ENCODE measurements around the gene HEATR1.

Gene HEATR1

DNA sequence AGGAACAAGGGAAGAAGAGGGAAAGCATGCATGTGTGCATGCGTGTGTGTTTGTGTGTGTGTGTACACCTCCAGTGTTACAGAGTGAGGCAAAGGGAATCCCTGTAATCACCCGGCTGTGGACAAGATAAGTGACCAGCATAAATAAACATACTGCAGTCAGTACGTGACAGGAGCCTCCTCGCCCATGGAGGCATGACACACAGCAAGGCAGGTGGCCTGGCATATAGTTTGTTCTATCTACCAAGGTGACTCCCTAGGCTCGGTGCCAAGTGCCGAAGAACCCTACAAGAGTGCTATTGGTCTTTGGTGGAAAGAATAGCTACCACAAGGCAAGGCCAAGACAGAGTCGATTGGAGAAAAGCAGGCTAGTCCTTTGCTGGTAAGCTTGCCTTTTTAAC is 31.7 kb upstream of the HEATR1 start:
- Histone ChIP-seq H3K27ac (ENCODE audit: extremely low read depth, low read depth, low read length) (no peak overlapping the region), H3K4me3 (ENCODE audit: low read depth, low read length) (no peak overlapping the region), H3K9me3 (ENCODE audit: control insufficient read depth, insufficient read depth, low read depth, low read length) (no peaks in the 10 kb centered on the region), H3K4me1 (ENCODE audit: control insufficient read depth, insufficient read depth, low read length) (no peaks in the 10 kb centered on the region), H3K36me3 (ENCODE audit: control insufficient read depth in 2 of 2, insufficient read depth in 1 of 2, low read length in 2 of 2) (no peaks in the 10 kb centered on the region)
- ChIA-PET CTCF (no interaction called here), POLR2A (interaction anchor here (0.5 kb wide), 1 partner anchor 132 kb away, joined by 3 read pairs; no protein-coding TSS in a partner anchor)
- TF ChIP-seq ZNF239 (tag by site-specific recombination; IDR thresholded peaks at IDR 0.05), result no peak
- TF ChIP-seq ZBTB21 (tag by site-specific recombination; IDR thresholded peaks at IDR 0.05), result no peak
- TF ChIP-seq ZNF24 (tag by site-specific recombination; IDR thresholded peaks at IDR 0.05), result no peak
- TF ChIP-seq, protein P1, sequence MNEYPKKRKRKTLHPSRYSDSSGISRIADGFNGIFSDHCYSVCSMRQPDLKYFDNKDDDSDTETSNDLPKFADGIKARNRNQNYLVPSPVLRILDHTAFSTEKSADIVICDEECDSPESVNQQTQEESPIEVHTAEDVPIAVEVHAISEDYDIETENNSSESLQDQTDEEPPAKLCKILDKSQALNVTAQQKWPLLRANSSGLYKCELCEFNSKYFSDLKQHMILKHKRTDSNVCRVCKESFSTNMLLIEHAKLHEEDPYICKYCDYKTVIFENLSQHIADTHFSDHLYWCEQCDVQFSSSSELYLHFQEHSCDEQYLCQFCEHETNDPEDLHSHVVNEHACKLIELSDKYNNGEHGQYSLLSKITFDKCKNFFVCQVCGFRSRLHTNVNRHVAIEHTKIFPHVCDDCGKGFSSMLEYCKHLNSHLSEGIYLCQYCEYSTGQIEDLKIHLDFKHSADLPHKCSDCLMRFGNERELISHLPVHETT (tag by site-specific recombination; IDR thresholded peaks at IDR 0.05), result no peak
- no peak for TF ChIP-seq GLIS1 (tag by site-specific recombination; IDR thresholded peaks at IDR 0.05)
- no peak for TF ChIP-seq ZNF777 (tag by site-specific recombination; IDR thresholded peaks at IDR 0.05; ENCODE audit: borderline replicate concordance)
- TF ChIP-seq ZNF501 (tag by site-specific recombination; IDR thresholded peaks at IDR 0.05), result no peak
- no peak for TF ChIP-seq ZNF76 (tag by site-specific recombination; IDR thresholded peaks at IDR 0.05; ENCODE audit: borderline replicate concordance, low read depth)
- TF ChIP-seq, protein P2, sequence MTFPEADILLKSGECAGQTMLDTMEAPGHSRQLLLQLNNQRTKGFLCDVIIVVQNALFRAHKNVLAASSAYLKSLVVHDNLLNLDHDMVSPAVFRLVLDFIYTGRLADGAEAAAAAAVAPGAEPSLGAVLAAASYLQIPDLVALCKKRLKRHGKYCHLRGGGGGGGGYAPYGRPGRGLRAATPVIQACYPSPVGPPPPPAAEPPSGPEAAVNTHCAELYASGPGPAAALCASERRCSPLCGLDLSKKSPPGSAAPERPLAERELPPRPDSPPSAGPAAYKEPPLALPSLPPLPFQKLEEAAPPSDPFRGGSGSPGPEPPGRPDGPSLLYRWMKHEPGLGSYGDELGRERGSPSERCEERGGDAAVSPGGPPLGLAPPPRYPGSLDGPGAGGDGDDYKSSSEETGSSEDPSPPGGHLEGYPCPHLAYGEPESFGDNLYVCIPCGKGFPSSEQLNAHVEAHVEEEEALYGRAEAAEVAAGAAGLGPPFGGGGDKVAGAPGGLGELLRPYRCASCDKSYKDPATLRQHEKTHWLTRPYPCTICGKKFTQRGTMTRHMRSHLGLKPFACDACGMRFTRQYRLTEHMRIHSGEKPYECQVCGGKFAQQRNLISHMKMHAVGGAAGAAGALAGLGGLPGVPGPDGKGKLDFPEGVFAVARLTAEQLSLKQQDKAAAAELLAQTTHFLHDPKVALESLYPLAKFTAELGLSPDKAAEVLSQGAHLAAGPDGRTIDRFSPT (tag by site-specific recombination; IDR thresholded peaks at IDR 0.05), result no peak
- TF ChIP-seq ZNF792 (tag by site-specific recombination; IDR thresholded peaks at IDR 0.05), result no peak
- TF ChIP-seq, protein P3, sequence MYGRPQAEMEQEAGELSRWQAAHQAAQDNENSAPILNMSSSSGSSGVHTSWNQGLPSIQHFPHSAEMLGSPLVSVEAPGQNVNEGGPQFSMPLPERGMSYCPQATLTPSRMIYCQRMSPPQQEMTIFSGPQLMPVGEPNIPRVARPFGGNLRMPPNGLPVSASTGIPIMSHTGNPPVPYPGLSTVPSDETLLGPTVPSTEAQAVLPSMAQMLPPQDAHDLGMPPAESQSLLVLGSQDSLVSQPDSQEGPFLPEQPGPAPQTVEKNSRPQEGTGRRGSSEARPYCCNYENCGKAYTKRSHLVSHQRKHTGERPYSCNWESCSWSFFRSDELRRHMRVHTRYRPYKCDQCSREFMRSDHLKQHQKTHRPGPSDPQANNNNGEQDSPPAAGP (tag by site-specific recombination; IDR thresholded peaks at IDR 0.05), result no peak
- no peak for TF ChIP-seq ZFP37 (tag by site-specific recombination; IDR thresholded peaks at IDR 0.05)

DNA sequence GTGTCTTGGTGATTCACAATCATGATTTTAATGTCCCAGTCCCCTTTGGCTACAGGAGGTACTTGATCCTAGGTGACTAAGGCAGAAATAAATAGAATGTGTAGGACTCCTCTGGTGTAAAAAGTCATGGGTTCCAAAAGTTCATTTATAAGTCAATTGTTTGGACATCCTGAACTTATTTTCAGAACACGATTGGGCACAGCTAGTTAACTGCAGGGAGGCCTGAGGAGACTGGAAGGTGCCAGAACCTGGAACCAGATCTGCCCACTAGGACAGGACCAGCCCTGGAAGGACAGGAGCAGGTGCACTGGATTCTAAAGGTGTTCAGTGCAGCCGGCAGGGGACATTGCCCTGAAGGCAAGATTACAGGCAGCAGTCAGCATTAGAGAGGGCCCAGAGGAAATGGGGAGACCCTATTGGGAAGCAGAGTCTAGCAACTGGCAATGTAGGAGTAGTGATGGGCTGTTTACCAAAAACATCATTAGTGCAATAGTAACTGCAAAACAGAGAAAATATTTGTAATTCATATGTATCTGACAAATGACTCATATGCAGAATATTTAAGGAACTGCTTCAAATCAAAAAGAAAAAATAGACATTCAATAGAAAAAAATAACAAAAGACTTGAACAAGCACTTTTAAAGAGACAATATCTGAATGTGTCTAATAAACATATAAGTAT is 23.6 kb upstream of the HEATR1 start:
- no peak overlapping the region for H3K4me3 ChIP-seq (ENCODE audit: low read depth, low read length)
- H3K27ac ChIP-seq (ENCODE audit: extremely low read depth, low read depth, low read length), result no peak overlapping the region
- no peaks in the 10 kb centered on the region for H3K36me3 ChIP-seq (ENCODE audit: control insufficient read depth in 2 of 2, insufficient read depth in 1 of 2, low read length in 2 of 2)
- H3K9me3 ChIP-seq (ENCODE audit: control insufficient read depth, insufficient read depth, low read depth, low read length), result no peaks in the 10 kb centered on the region
- no peaks in the 10 kb centered on the region for H3K4me1 ChIP-seq (ENCODE audit: control insufficient read depth, insufficient read depth, low read length)
- POLR2A ChIA-PET, result no interaction called here
- CTCF ChIA-PET, result no interaction called here
- TF ChIP-seq SP2 (tag by site-specific recombination; IDR thresholded peaks at IDR 0.05), result no peak
- TF ChIP-seq, protein P4, sequence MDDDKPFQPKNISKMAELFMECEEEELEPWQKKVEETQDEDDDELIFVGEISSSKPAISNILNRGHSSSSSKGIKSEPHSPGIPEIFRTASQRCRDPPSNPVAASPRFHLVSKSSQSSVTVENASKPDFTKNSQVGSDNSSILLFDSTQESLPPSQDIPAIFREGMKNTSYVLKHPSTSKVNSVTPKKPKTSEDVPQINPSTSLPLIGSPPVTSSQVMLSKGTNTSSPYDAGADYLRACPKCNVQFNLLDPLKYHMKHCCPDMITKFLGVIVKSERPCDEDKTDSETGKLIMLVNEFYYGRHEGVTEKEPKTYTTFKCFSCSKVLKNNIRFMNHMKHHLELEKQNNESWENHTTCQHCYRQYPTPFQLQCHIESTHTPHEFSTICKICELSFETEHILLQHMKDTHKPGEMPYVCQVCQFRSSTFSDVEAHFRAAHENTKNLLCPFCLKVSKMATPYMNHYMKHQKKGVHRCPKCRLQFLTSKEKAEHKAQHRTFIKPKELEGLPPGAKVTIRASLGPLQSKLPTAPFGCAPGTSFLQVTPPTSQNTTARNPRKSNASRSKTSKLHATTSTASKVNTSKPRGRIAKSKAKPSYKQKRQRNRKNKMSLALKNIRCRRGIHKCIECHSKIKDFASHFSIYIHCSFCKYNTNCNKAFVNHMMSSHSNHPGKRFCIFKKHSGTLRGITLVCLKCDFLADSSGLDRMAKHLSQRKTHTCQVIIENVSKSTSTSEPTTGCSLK (tag by site-specific recombination; IDR thresholded peaks at IDR 0.05), result no peak
- no peak for TF ChIP-seq KLF9 (tag by site-specific recombination; IDR thresholded peaks at IDR 0.05; ENCODE audit: low read depth)
- no peak for TF ChIP-seq ZNF555 (tag by site-specific recombination; conservative IDR thresholded peaks at IDR 0.05)
- no peak for TF ChIP-seq ZNF433 (tag by site-specific recombination; IDR thresholded peaks at IDR 0.05; ENCODE audit: low read depth)
- TF ChIP-seq, protein P5, sequence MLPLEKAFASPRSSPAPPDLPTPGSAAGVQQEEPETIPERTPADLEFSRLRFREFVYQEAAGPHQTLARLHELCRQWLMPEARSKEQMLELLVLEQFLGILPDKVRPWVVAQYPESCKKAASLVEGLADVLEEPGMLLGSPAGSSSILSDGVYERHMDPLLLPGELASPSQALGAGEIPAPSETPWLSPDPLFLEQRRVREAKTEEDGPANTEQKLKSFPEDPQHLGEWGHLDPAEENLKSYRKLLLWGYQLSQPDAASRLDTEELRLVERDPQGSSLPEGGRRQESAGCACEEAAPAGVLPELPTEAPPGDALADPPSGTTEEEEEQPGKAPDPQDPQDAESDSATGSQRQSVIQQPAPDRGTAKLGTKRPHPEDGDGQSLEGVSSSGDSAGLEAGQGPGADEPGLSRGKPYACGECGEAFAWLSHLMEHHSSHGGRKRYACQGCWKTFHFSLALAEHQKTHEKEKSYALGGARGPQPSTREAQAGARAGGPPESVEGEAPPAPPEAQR (tag by site-specific recombination; IDR thresholded peaks at IDR 0.05), result no peak

All from HEK293 (cell line).